GM18526 (cell line): ENCODE results near the gene EIF2AK3.

Experiments
- POLR2A ChIP-seq: IDR thresholded peaks from 3 replicates; pipeline ENCODE4 v1.6.1; 2011; ENCODE audit not compliant: insufficient read length; ENCODE audit errors: extremely low read depth

Gene EIF2AK3

GRCh38 chr2:88608184-88608583 is 19.1 kb downstream of the EIF2AK3 start:
- no peak for TF ChIP-seq POLR2A

GRCh38 chr2:88607416-88607815 is 19.8 kb downstream of the EIF2AK3 start:
- no peak for TF ChIP-seq POLR2A

GRCh38 chr2:88606371-88607030 is 20.8 kb downstream of the EIF2AK3 start:
- TF ChIP-seq POLR2A: no peak

GRCh38 chr2:88603146-88603545 is 24.1 kb downstream of the EIF2AK3 start:
- no peak for TF ChIP-seq POLR2A

GRCh38 chr2:88602022-88602421 is 25.2 kb downstream of the EIF2AK3 start:
- no peak for TF ChIP-seq POLR2A

- TF ChIP-seq POLR2A: no peak
These were observed 26.0 kb downstream of the EIF2AK3 start for GRCh38 chr2:88601286-88601685.

- no peak for TF ChIP-seq POLR2A
These were observed 27.2 kb downstream of the EIF2AK3 start for GRCh38 chr2:88600038-88600465.

GRCh38 chr2:88599527-88599926 is 27.7 kb downstream of the EIF2AK3 start:
- no peak for TF ChIP-seq POLR2A

- TF ChIP-seq POLR2A: no peak
These were observed 30.1 kb downstream of the EIF2AK3 start for GRCh38 chr2:88597168-88597567.

- TF ChIP-seq POLR2A: no peak
These were observed 31.0 kb downstream of the EIF2AK3 start for GRCh38 chr2:88596141-88596830.

- TF ChIP-seq POLR2A: no peak
These were observed 35.6 kb downstream of the EIF2AK3 start for GRCh38 chr2:88591698-88592097.

- TF ChIP-seq POLR2A: no peak
These were observed 36.2 kb downstream of the EIF2AK3 start for GRCh38 chr2:88590998-88591613.

- no peak for TF ChIP-seq POLR2A
These were observed 41.3 kb downstream of the EIF2AK3 start for GRCh38 chr2:88585969-88586368.

GRCh38 chr2:88582030-88582429 is 45.2 kb downstream of the EIF2AK3 start:
- TF ChIP-seq POLR2A: no peak

- no peak for TF ChIP-seq POLR2A
These were observed 47.2 kb downstream of the EIF2AK3 start for GRCh38 chr2:88580088-88580487.

GRCh38 chr2:88575630-88576029 is 51.6 kb downstream of the EIF2AK3 start:
- TF ChIP-seq POLR2A: no peak

GRCh38 chr2:88575051-88575450 is 52.2 kb downstream of the EIF2AK3 start:
- no peak for TF ChIP-seq POLR2A

- TF ChIP-seq POLR2A: no peak
These were observed 52.8 kb downstream of the EIF2AK3 start for GRCh38 chr2:88574445-88574844.
